OCI-LY7 (cell line): ENCODE data around the gene URM1. TPM values are rescaled to one million over a fixed set of nuclear protein-coding genes. Genes with fewer than 3 reads are reported as not detected.

ENCODE experiments used
- BruUV-seq: library from RNA; stranded (reverse); fragments of 400-500 nt; replicated peaks from 2 replicates; lab custom pipeline; 2021; lab: Mats Ljungman, UMichigan
- CTCF ChIA-PET: fragments of 300-600 bp; sonication (Branson Sonifier 250); formaldehyde crosslinking; loops from one replicate; lab custom pipeline; 2022; ENCODE audit warnings: antibody characterized with exemption; ENCODE audit not compliant: unreplicated experiment; lab: Charles Lee
- POLR2A ChIA-PET: fragments of 300-600 bp; sonication (Branson Sonifier 250); formaldehyde crosslinking; loops from one replicate; lab custom pipeline; 2022; ENCODE audit warnings: antibody characterized with exemption; lab: Charles Lee
- DNase-seq: peaks from one replicate; pipeline ENCODE4 v3.0.0-alpha.2; 2015; ENCODE audit warnings: low spot score
- H2AFZ ChIP-seq: fragments of 200-600 bp; sonication (generic), shearing (Covaris generic); 2 replicates; pipeline ENCODE4 v1.6.1; 2014; ENCODE audit warnings: mild to moderate bottlenecking, antibody characterized with exemption, low read length, moderate library complexity
- H3K27ac ChIP-seq: fragments of 200-600 bp; sonication (generic); 2 replicates; pipeline ENCODE4 v1.5.1; 2014; ENCODE audit warnings: mixed run types, low read depth, mild to moderate bottlenecking, moderate library complexity, low read length, inconsistent platforms; ENCODE audit not compliant: poor library complexity, severe bottlenecking
- H3K36me3 ChIP-seq: fragments of 200-600 bp; sonication (generic); 2 replicates; pipeline ENCODE4 v1.6.1; 2014; ENCODE audit warnings: mild to moderate bottlenecking, antibody characterized with exemption, low read length, moderate library complexity, mixed read lengths; ENCODE audit not compliant: insufficient read depth
- H3K4me1 ChIP-seq: fragments of 200-600 bp; sonication (generic); 2 replicates; pipeline ENCODE4 v1.5.1; 2014; ENCODE audit warnings: mild to moderate bottlenecking, low read length; ENCODE audit not compliant: insufficient read depth, poor library complexity, severe bottlenecking
- H3K4me2 ChIP-seq: fragments of 200-600 bp; sonication (generic); 2 replicates; pipeline ENCODE4 v1.6.1; 2014; ENCODE audit warnings: mild to moderate bottlenecking, low read length
- H3K4me3 ChIP-seq: fragments of 200-600 bp; sonication (generic); 2 replicates; pipeline ENCODE4 v1.5.1; 2014; ENCODE audit warnings: mild to moderate bottlenecking, low read depth, low read length; ENCODE audit not compliant: poor library complexity, severe bottlenecking
- H3K79me2 ChIP-seq: fragments of 200-600 bp; sonication (generic); 2 replicates; pipeline ENCODE4 v1.6.1; 2016; ENCODE audit warnings: low read depth, mild to moderate bottlenecking, low read length, moderate library complexity, mixed read lengths; ENCODE audit not compliant: insufficient read depth
- H3K9me2 ChIP-seq: fragments of 200-600 bp; sonication (generic); 2 replicates; pipeline ENCODE4 v1.6.1; 2016; ENCODE audit warnings: mild to moderate bottlenecking, low read length, mixed read lengths; ENCODE audit not compliant: insufficient read depth
- H3K9me3 ChIP-seq: fragments of 200-600 bp; sonication (generic); 2 replicates; pipeline ENCODE4 v1.6.1; 2014; ENCODE audit warnings: mild to moderate bottlenecking, mixed run types, low read length, mixed read lengths
- H4K20me1 ChIP-seq: fragments of 200-600 bp; sonication (generic); 2 replicates; pipeline ENCODE4 v1.6.1; 2014; ENCODE audit warnings: mild to moderate bottlenecking, antibody characterized with exemption, low read length, moderate library complexity, mixed read lengths; ENCODE audit not compliant: insufficient read depth
- EZH2phosphoT487 ChIP-seq: fragments of 200-600 bp; sonication (generic); IDR thresholded peaks from 2 replicates; pipeline ENCODE4 v1.6.1; 2018; ENCODE audit warnings: low read depth, borderline replicate concordance, mild to moderate bottlenecking, mixed run types, antibody characterized with exemption, low read length, moderate library complexity, mixed read lengths
- intact Hi-C: fragments of 100-400 bp; cut with micrococcal nuclease; formaldehyde crosslinking; loops from one replicate; pipeline ENCODE4 v1.10.0; 2022; ENCODE audit not compliant: unreplicated experiment
- total RNA-seq, 2 experiments: library from RNA; depleted of rRNA in 1 of 2; stranded (reverse); fragments of >200 nt in 1 of 2; shearing (Covaris generic) in 1 of 2; gene quantifications; 2 replicates each; pipeline ENCODE4 v1.2.3, GENCODE V29; 2014 to 2022
- TF ChIP-seq, protein P1 (sequence below): fragments of 200-600 bp; sonication (generic); conservative IDR thresholded peaks from 2 replicates; pipeline ENCODE4 v1.5.1; 2014; ENCODE audit warnings: mild to moderate bottlenecking, antibody characterized with exemption, low read length, moderate library complexity, mixed read lengths

URM1 gene
- total RNA-seq, 2 experiments from 2014 or later: 58.5 to 60.8 TPM

DNA sequence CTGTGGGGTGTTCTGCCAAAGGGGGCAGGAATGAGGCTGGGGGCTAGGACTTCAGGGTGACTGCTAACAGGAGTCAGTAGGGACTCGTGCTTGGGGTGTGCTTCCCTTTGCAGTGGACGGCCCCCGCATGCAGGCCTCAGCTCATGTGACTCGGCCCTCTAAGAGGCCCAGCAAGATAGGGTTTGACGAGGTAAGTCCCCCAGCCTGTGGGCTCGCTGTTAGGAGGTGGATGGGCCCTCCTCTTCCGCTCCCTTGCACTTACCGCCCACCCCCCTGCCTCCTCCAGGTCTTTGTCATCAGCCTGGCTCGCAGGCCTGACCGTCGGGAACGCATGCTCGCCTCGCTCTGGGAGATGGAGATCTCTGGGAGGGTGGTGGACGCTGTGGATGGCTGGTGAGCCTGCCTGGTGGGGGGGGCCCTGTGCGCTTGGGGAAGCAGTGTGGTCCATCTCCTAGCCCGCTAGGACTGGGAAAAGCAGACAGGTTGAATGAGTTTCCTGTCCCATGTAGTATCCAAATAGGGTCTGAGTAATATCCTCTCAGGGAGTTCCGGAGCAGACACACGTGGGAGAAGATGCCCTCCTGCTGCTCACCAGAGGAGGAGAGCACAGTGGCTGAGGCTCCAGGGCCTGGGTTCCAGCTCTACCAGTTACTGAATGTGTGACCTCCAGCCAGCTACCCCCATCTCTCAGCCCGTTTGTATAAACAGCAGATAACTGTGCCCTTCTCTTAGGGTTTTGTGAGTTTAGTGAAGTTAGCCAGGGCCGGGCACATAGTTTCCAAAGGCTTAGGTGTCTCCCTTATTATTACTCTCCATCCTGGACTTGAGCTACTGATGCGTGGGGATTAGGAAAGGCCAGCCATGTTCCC lies 57.7 kb downstream of the URM1 start:
- CTCF ChIA-PET: no interaction called here
- Histone ChIP-seq H3K9me2 (no peaks in the 10 kb centered on the region), H3K4me1 (no peaks in the 10 kb centered on the region), H3K36me3 (no peaks in the 10 kb centered on the region), H3K27ac (no peak overlapping the region), H3K79me2 (no peaks in the 10 kb centered on the region), H4K20me1 (no peaks in the 10 kb centered on the region), H2AFZ (no peak overlapping the region), H3K4me2 (no peak overlapping the region), H3K9me3 (no peaks in the 10 kb centered on the region), H3K4me3 (no peak overlapping the region)
- intact Hi-C loops: no loop called here
- BruUV-seq: no TSS peak
- POLR2A ChIA-PET: no interaction called here
- no peak for DNase-seq
- no peak for TF ChIP-seq EZH2phosphoT487
- TF ChIP-seq, protein P1, sequence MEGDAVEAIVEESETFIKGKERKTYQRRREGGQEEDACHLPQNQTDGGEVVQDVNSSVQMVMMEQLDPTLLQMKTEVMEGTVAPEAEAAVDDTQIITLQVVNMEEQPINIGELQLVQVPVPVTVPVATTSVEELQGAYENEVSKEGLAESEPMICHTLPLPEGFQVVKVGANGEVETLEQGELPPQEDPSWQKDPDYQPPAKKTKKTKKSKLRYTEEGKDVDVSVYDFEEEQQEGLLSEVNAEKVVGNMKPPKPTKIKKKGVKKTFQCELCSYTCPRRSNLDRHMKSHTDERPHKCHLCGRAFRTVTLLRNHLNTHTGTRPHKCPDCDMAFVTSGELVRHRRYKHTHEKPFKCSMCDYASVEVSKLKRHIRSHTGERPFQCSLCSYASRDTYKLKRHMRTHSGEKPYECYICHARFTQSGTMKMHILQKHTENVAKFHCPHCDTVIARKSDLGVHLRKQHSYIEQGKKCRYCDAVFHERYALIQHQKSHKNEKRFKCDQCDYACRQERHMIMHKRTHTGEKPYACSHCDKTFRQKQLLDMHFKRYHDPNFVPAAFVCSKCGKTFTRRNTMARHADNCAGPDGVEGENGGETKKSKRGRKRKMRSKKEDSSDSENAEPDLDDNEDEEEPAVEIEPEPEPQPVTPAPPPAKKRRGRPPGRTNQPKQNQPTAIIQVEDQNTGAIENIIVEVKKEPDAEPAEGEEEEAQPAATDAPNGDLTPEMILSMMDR: no peak

DNA sequence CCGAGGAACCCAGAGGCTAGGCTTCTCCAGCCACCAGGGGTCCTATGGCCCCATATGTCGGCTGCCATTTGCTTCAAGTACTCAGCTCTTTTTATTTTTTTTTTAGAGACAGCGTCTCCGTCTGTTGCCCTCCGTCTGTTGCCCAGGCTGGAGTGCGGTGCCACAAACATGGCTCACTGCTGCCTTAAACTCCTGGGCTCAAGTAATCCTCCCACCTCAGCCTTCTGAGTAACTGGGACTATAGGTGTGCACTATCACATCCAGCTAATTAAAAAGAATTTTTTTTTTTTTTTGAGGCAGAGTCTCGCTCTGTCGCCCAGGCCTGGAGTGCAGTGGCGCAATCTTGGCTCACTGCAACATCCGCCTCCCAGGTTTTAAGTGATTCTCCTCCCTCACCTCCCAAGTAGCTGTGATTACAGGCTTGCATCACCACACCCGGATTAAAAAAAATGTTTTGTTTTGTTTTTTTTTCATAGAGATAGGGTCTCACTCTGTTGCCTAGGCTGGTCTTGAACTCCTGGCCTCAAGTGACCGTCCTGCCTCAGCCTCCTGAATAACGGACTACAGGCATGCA lies 58.4 kb downstream of the URM1 start:
- BruUV-seq: no TSS peak
- Histone ChIP-seq H3K36me3 (no peaks in the 10 kb centered on the region), H4K20me1 (no peaks in the 10 kb centered on the region), H3K4me1 (no peaks in the 10 kb centered on the region), H3K9me2 (no peaks in the 10 kb centered on the region), H3K9me3 (no peaks in the 10 kb centered on the region), H3K79me2 (no peaks in the 10 kb centered on the region), H3K4me2 (no peak overlapping the region), H3K4me3 (no peak overlapping the region), H2AFZ (no peak overlapping the region), H3K27ac (no peak overlapping the region)
- intact Hi-C loops: no loop called here
- ChIA-PET POLR2A (interaction anchor here (0.7 kb wide), 1 partner anchor 43 kb away, joined by 4 read pairs; no protein-coding TSS in a partner anchor), CTCF (no interaction called here)
- TF ChIP-seq EZH2phosphoT487: no peak
- TF ChIP-seq, protein P1: no peak
- no peak for DNase-seq

DNA sequence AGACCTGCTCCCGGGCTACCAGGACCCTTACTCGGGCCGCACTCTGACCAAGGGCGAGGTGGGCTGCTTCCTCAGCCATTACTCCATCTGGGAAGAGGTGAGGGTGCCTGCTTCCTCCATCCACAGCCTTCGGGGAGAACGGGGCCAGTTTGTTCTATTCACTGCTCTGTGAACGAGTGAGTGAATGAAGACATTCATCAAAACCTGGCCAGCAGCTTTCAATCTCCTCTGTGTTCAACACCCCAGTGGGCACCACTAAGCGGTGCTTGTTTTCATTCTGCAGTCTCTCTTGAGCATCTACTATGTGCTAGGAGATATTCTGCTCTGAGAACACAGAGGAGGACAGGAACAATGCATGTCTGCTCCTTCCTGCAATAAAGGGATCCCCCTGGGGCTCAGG lies 60.0 kb downstream of the URM1 start:
- no TSS peak for BruUV-seq
- no peak overlapping the region for H3K4me2 ChIP-seq
- no peaks in the 10 kb centered on the region for H3K9me3 ChIP-seq
- H3K79me2 ChIP-seq: no peaks in the 10 kb centered on the region
- CTCF ChIA-PET: no interaction called here
- TF ChIP-seq EZH2phosphoT487: no peak
- TF ChIP-seq, protein P1: no peak
- no peaks in the 10 kb centered on the region for H3K36me3 ChIP-seq
- no peak for DNase-seq
- H2AFZ ChIP-seq: no peak overlapping the region
- no peaks in the 10 kb centered on the region for H4K20me1 ChIP-seq
- POLR2A ChIA-PET: no interaction called here
- H3K4me3 ChIP-seq: no peak overlapping the region
- intact Hi-C loops: no loop called here
- no peak overlapping the region for H3K27ac ChIP-seq
- H3K4me1 ChIP-seq: no peaks in the 10 kb centered on the region
- no peaks in the 10 kb centered on the region for H3K9me2 ChIP-seq
